ENCODE results near the gene BUB1B. TPM values are rescaled to one million over a fixed set of nuclear protein-coding genes. Genes with fewer than 3 reads are reported as not detected.
"Not testable (repeated sequence)": the region's sequence is repeated elsewhere in the genome, so short reads cannot be mapped to it uniquely, and the experiment has no call there.

BUB1B gene
- total RNA-seq, 1 donor from 2014 or later, result 11.9 TPM

DNA sequence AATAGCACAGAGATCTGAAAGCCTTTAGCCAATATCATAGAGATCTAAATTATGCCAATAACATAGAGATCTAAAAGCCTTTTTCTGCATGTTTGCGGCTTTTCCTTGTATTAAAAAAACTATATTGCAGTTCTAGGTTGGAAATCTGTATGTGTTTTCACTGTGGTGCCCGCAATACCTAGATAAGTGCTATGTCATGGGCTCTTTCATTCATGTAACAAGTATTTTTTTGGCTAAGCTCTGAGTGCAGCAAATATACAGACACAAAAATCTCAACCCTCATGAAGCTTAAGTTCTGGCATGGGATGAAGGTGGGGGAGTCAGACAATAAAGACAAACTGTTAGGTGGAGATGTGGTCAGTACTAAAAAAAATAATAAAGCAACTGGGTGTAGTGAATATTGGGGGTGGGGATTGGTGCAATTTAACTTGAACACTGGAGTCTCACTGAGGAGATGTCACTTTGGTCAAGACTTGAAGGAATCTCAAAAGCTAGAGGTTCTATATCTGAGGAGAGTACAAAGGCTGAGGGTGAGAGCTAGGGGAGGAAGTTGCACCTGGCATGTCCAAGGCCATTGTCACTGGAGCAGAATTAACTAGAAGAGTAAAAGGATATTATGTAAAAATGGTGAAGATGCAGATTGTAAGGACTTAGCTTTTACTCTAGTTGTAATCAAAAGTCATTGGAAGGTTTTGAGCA is 973 bp downstream of the BUB1B start:
- Mint-ChIP-seq H3K4me3 (ENCODE audit: unreplicated experiment) (no peak overlapping the region), H3K27ac (ENCODE audit: unreplicated experiment) (no peak overlapping the region), H3K36me3 (ENCODE audit: low read depth, unreplicated experiment) (no peaks in the 10 kb centered on the region), H3K4me1 (ENCODE audit: unreplicated experiment) (no peaks in the 10 kb centered on the region), H3K9me3 (ENCODE audit: unreplicated experiment) (no peaks in the 10 kb centered on the region), H3K27me3 (ENCODE audit: unreplicated experiment) (peaks cover 3% of the 10 kb centered on the region)
- TF ChIP-seq, protein P1, sequence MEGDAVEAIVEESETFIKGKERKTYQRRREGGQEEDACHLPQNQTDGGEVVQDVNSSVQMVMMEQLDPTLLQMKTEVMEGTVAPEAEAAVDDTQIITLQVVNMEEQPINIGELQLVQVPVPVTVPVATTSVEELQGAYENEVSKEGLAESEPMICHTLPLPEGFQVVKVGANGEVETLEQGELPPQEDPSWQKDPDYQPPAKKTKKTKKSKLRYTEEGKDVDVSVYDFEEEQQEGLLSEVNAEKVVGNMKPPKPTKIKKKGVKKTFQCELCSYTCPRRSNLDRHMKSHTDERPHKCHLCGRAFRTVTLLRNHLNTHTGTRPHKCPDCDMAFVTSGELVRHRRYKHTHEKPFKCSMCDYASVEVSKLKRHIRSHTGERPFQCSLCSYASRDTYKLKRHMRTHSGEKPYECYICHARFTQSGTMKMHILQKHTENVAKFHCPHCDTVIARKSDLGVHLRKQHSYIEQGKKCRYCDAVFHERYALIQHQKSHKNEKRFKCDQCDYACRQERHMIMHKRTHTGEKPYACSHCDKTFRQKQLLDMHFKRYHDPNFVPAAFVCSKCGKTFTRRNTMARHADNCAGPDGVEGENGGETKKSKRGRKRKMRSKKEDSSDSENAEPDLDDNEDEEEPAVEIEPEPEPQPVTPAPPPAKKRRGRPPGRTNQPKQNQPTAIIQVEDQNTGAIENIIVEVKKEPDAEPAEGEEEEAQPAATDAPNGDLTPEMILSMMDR (IDR thresholded peaks at IDR 0.05; ENCODE audit: unreplicated experiment), result no peak
- no peak for DNase-seq (ENCODE audit: low spot score)

DNA sequence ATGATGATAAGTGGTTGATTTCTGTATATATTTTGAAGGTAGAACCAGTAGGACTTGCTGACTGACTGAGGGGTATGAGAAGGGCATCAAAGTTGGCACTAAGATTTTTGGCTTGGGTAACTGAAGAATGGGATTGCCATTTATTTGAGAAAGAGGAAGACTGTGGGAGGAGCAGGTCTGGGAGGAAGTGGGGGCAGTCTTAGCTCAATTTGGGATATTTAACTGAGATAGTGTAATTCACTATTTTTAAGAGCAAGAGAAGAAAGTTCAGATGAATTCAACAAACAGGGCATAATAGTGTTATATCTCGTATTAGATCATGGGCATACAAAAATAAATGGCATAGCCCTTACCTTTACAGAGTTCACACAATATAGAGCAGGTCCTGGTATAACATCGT is 1.7 kb downstream of the BUB1B start:
- H3K9me3 Mint-ChIP-seq (ENCODE audit: unreplicated experiment), result no peaks in the 10 kb centered on the region
- H3K27me3 Mint-ChIP-seq (ENCODE audit: unreplicated experiment), result peaks cover 3% of the 10 kb centered on the region
- no peak for DNase-seq (ENCODE audit: low spot score)
- TF ChIP-seq, protein P1 (IDR thresholded peaks at IDR 0.05; ENCODE audit: unreplicated experiment), result no peak
- no peak overlapping the region for H3K4me3 Mint-ChIP-seq (ENCODE audit: unreplicated experiment)
- H3K27ac Mint-ChIP-seq (ENCODE audit: unreplicated experiment), result no peak overlapping the region
- no peaks in the 10 kb centered on the region for H3K4me1 Mint-ChIP-seq (ENCODE audit: unreplicated experiment)
- H3K36me3 Mint-ChIP-seq (ENCODE audit: low read depth, unreplicated experiment), result no peaks in the 10 kb centered on the region

DNA sequence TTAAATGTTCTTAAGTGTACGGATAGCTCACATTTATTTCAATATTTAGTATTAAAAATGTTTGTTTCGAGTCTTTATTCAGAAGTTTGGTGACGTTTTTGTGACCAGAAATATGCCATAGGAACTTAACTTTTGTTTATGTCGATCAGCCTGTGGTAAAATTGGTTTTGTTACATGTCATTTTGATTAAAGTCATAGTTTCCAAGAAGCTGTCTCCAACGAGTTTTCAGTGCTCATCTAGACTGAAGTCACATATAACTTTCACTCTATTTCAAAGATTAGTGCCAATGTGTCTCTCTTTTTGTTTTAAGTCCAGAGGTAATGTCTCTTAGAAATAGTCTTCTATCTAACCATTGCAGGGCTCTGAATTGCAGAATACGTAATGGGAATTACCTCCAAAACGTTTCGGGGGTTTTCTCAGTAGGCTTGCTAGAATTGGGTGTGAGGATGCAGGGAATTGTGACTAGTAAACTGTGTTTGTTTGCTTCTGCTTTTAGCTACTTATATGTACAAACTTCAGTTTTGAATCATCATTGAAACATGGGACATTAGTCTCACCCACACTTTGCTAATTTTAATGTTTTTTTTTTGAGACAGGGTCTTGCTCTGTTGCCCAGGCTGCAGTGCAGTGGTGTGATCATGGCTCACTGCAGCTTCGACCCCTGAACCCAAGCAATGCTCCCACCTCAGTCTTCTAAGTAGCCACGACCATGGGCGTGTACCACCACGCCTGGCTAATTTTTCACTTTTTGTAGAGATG is 3.0 kb downstream of the BUB1B start:
- DNase-seq (ENCODE audit: low spot score), result no peak
- H3K9me3 Mint-ChIP-seq (ENCODE audit: unreplicated experiment), result no peaks in the 10 kb centered on the region
- no peaks in the 10 kb centered on the region for H3K27me3 Mint-ChIP-seq (ENCODE audit: unreplicated experiment)
- no peaks in the 10 kb centered on the region for H3K4me1 Mint-ChIP-seq (ENCODE audit: unreplicated experiment)
- H3K27ac Mint-ChIP-seq (ENCODE audit: unreplicated experiment), result no peak overlapping the region
- H3K36me3 Mint-ChIP-seq (ENCODE audit: low read depth, unreplicated experiment), result no peaks in the 10 kb centered on the region
- TF ChIP-seq, protein P1 (IDR thresholded peaks at IDR 0.05; ENCODE audit: unreplicated experiment), result no peak
- no peak overlapping the region for H3K4me3 Mint-ChIP-seq (ENCODE audit: unreplicated experiment)

DNA sequence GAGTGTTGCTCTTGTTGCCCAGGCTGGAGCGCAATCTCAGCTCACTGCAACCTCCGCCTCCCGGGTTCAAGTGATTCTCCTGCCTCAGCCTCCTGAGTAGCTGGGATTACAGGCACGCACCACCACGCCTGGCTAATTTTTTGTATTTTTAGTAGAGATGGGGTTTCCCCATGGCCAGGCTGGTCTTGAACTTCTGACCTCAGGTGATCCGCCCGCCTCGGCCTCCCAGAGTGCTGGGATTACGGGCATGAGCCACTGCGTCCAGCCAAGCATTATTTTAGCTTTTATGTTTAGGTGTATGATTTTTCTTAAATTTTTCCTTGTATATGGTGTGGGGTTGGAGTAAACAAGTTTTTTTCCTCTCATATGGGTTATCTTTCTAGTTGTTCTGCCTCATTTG is 6.5 kb downstream of the BUB1B start:
- not testable (repeated sequence) for H3K36me3 Mint-ChIP-seq (ENCODE audit: low read depth, unreplicated experiment)

DNA sequence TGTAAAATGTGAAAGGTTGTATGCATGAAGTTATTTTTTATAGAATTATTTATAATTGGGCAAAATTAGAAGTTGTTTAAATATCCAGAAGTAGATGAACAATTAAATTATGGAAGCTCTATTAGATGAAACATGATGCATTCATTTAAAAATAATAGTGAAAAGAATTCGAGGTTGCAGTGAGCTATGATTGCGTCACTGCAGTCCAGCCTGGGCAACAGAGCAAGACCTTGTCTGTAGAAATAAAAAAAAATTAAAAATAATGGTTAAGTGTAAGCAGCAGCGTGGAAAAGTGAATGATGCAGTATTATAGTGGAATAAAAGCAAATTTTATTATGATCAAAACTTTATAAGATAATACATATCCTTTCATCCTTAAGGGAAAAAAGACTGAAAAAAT is 14.3 kb downstream of the BUB1B start:
- no peaks in the 10 kb centered on the region for H3K36me3 Mint-ChIP-seq (ENCODE audit: low read depth, unreplicated experiment)
- H3K27ac Mint-ChIP-seq (ENCODE audit: unreplicated experiment), result no peak overlapping the region
- TF ChIP-seq, protein P1 (IDR thresholded peaks at IDR 0.05; ENCODE audit: unreplicated experiment), result no peak
- H3K4me1 Mint-ChIP-seq (ENCODE audit: unreplicated experiment), result no peaks in the 10 kb centered on the region
- H3K27me3 Mint-ChIP-seq (ENCODE audit: unreplicated experiment), result peaks cover 3% of the 10 kb centered on the region
- H3K9me3 Mint-ChIP-seq (ENCODE audit: unreplicated experiment), result no peaks in the 10 kb centered on the region
- no peak overlapping the region for H3K4me3 Mint-ChIP-seq (ENCODE audit: unreplicated experiment)
- DNase-seq (ENCODE audit: low spot score), result no peak

More for the DNA sequence above, 6.5 kb downstream of the BUB1B start:
- H3K27me3 Mint-ChIP-seq (ENCODE audit: unreplicated experiment); H3K4me3 Mint-ChIP-seq (ENCODE audit: unreplicated experiment); H3K27ac Mint-ChIP-seq (ENCODE audit: unreplicated experiment); H3K4me1 Mint-ChIP-seq (ENCODE audit: unreplicated experiment); H3K9me3 Mint-ChIP-seq (ENCODE audit: unreplicated experiment); DNase-seq (ENCODE audit: low spot score): not testable (repeated sequence)

Data from endothelial cell (in vitro differentiated cells).